GM21723 (cell line): Measurements from ENCODE around the gene ADK.
"Not testable (repeated sequence)": the region's sequence is repeated elsewhere in the genome, so short reads cannot be mapped to it uniquely, and the experiment has no call there.

Experiments used
- ATAC-seq: cut with Tn5 transposase; IDR thresholded peaks from one replicate; pipeline ENCODE4 v1.9.1; 2021; ENCODE audit warnings: mild to moderate bottlenecking, moderate library complexity; ENCODE audit not compliant: unreplicated experiment

ADK gene

DNA sequence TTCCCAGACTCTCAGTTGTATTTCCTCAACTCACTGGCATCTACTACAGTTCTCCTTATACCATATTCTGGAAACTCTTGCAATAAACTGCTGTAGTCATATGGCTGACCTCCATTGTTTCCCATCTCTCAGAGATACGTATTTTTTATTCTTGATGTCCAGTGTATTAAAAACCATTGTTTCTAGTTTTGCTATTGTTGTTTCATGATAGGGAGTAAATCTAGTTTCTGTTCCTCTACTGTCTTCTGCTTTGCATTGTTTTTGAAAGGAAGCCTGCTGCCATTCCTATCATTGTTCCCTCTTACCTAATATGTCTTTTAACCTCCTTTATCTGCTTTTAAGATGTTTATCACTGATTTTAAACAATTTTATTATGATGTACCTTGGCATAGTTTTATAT is 255.0 kb downstream of the ADK start:
- ATAC-seq: no peak

- no peak for ATAC-seq
Observed at GRCh38 chr10:74415146-74415839, 264.3 kb downstream of the ADK start.

GRCh38 chr10:74417397-74417796 is 266.4 kb downstream of the ADK start:
- ATAC-seq: no peak

DNA sequence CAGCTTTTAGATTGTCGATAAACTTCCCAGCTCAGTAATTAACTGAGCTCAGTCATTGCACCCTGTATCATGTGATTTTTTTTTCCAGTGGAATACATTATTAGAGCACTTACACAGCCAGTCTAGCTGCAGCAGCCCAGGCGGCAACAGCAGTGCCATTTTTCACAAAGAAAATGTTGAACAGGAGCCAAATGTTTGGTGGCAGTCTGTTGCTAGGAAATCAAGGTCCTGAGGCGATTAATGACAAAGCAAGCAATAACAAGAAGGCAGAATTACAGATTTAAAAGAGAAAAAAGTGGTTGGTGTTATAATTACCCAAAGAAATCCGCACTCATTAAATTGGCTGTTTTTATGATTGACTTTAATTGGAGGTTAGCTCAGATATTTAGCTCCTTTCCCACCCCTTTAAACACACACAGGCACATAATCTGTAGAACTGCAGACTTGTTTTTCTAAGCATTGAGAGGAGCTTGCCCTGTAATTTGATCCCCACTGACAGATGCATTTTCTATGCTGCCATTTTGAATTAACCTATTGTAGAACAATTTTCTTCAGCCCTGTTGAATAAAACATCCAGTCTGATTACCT is 267.4 kb downstream of the ADK start:
- no peak for ATAC-seq

DNA sequence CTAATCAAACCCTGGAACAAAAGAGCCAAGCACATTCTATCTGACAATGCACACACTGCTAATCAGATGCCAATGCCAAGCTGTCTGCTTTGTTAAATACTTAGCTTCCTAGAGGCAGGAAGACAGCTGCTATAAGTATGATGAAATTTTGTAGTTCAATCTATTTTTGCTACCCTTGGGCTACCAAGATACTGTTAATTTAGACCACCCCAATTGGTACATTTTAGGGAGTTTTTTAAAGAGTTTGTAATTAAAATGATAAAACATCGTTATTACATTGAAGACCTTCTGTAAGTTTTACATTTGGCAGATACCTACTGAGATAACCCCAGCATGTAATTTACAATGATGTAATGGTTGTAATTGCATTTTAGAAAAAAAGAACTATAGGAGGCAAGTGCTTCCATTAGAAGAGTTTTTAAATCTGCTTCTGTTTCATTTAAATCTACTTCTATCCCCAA is 268.5 kb downstream of the ADK start:
- no peak for ATAC-seq

GRCh38 chr10:74419958-74420375 is 268.9 kb downstream of the ADK start:
- no peak for ATAC-seq

- ATAC-seq: no peak
Observed at GRCh38 chr10:74424565-74424964, 273.5 kb downstream of the ADK start.

DNA sequence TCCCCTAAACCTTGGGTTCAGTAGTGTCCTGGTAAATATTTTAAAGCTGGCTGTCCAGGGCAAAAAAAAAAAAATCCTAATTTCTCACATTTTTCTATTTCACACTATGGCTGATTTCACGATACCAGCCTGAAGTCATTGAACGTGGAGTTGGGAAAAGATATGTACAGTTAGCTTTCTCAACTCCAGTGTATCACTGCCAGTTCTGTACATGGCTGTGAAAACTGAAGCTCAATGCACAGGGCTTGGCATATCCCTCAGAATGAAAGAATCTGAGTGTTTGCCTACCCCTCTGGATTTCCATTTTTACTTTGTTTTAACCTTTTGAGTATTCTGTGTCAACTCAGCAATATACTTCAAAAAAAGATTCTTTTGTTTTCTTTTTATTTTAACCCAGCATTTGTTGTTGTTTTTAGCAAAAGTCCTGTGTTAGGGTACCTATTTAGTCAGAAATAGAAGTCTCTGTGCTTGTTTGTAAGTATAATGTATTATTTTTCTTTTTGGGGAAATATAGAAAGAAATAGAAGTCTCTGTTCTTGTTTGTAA is 274.5 kb downstream of the ADK start:
- no peak for ATAC-seq

- ATAC-seq: no peak
Observed at GRCh38 chr10:74431816-74432215, 280.8 kb downstream of the ADK start.

DNA sequence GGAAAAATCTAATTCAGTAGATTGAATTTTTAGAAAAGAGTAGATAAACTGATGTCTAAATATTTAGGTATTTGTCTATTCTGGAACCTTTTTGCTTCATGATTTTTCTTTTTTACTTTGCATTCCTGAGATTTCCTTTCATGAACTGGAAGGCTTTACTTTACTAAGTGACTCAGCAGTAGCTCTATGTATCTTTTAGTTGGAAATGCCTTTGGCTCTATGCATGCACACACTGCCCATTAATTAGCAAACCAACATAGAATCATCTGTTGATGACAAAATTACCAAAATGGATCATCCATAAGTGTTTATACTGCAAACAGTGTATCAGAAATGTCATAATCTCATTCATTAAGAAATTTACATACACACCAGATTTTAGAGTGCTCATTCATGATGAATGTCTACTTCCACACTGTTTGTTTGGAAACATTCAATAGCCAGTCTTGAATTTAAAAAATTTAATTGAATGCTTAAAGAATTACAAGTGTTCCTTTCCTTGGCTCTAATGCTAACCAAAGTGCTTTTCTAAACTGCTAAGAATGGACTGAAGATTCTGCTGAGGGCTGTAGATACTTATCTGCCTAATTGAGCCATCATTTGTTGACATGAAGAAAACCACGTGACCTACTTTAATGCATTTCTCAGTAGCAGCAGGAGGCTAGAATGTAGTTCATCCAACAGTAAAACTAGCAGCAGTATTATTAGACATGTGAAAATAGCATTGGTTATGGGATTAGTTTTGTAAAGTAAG is 282.0 kb downstream of the ADK start:
- ATAC-seq: no peak

DNA sequence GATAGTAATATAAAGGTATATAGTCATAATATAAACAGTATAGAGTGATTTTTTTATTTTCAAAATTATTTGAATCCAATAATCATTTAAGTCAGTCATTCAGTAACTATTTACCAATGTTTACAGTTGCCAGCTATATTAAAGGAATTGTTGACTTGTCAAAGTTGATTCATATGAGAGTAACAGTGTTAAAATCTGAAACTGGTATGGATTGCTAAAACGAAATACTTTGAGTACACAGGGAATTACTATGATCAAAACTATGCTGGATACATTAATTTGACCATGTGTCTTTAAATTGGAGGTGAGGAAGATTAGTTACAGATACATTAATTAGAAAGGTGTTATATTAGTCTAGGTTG is 282.6 kb downstream of the ADK start:
- no peak for ATAC-seq

DNA sequence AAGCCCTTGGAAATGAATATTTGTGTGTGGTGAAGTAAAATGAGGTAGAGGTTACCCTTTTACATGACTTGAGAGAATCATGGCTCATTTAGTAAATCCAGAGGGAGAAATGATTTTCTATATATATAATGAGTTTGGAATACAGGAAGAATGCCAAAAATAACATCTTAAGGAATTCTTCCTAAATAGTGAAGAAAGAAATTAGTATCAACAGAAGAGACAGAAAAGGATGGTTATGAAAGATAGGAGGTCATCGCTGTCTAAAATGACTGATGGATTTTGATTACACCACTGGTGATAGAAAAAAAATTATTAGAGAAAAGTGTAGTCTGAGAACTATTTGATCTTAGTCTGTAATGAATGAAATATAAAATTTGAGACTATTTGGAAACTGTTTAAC is 283.0 kb downstream of the ADK start:
- no peak for ATAC-seq

DNA sequence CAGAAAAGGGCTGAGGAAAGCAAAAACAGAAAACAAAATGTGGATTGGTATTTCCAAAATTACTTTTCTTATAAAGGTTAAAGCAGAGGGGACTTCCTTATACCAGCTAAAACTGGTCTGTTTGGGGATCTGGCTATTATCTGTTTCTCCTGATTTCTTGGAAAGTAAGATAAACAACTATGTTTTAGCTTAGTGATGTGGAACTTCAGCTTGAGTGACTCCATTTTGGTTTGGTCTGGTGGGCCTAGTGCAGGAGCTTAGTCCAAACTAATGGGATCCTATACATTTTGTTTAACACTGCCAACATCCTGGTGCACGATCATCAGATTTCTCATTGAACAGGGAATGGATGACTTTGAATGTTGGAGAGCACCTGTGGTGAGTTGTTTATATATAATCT is 283.5 kb downstream of the ADK start:
- no peak for ATAC-seq

GRCh38 chr10:74436523-74437170 is 285.6 kb downstream of the ADK start:
- no peak for ATAC-seq

DNA sequence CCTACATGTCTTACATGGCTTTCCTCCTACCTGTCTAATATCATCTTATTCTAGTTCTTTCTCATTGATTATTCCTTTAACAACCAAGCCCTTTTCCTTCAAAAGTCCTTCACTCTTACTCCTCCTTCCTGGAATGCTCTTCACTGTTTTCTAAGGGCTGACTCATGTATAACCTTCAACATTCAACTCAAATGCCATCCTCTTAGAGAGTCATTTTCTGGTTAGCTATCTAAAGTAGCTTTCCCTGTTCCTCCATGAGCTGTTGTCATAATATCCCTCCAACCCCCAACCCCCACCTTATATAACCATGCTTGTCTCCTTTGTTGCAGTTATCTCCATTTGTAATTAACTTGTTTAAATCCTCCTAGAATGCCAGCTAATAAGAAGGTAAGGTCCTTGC is 286.8 kb downstream of the ADK start:
- ATAC-seq: no peak

GRCh38 chr10:74439213-74439612 is 288.2 kb downstream of the ADK start:
- no peak for ATAC-seq

DNA sequence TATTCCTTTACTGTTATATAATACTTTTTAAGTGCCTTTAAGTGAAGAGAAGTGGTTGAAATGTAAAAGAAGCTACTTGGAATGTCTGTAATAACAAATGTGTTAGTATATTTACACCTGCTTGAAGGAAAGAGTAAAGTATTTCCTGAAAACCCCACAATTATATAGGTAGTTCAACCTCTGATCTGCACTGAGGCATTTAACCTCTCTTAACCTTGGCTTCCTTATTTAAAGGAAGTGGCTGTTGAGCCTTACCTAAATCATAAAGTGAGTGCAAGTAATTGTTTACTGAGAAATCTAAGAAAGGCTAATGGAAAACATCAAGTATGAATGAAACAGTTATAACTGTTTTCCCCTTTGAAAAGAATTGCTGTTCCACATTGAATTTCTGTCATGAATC is 294.5 kb downstream of the ADK start:
- no peak for ATAC-seq

DNA sequence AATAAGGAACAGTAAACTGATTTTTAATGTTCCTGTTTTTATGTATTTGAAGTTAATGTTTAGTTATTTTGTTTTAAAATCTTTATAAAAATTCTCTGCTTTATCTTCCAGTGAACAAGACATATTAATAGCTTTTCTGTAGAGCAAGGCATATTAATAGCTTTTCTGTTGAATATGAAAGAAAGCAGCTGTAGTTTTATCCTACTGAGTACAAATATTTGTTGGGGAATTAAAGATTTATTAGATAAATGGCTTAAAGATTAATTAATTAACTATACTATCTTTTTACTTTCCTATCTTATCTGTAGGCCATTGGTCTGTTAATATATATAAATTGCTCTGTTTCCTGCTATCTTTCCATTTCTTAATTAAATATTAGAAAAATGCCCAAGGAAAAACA is 299.6 kb downstream of the ADK start:
- ATAC-seq: no peak

DNA sequence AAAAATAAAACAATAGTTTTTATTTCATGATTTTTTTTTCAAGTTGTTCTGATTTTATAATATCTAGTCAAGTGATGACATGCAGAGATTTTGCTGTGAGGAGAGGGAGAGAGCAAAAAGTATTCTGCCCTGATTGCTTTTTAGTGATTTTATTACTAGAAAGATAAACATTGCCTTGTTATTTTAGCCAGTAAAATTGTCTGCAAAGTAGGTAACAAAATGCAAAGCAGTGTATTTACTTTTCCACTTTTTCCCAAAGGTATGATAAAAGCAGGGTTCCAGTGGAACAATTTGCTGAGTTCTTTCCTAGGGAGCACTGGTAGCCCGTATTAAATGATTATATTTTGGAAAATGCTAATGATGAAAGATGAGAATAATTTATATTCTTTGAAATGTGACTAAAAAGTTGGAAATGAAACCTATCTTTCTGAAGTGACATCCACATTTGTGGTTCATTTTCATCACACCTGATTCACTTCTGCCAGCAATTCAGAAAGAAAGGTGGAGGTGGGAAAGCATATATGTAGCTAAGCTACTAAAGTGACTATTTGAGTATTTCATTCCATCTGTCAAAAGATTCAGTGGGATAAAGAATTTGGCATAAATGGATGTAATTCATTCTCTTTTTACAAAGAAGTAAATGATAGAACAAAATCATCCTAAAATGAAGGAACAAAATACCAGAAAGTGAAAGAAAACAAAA is 300.3 kb downstream of the ADK start:
- ATAC-seq: no peak

- ATAC-seq: no peak
Observed at GRCh38 chr10:74453169-74453568, 302.1 kb downstream of the ADK start.

DNA sequence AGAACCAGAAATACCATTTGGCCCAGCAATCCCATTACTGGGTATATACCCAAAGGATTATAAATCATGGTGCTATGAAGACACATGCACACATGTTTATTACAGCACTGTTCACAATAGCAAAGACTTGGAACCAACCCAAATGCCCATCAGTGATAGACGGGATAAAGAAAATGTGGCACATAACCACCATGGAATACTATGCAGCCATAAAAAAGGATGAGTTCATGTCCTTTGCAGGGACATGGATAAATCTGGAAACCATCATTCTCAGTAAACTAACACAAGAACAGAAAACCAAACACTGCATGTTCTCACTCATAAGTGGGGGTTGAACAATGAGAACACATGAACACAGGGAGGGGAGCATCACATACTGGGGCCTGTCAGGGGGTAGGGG is 306.5 kb downstream of the ADK start:
- not testable (repeated sequence) for ATAC-seq
